Tibial nerve (tissue), 4 donors: ENCODE data around the gene FAM241A. TPM values are rescaled to one million over a fixed set of nuclear protein-coding genes. Genes with fewer than 3 reads are reported as not detected.
"Not testable (repeated sequence)": the region's sequence is repeated elsewhere in the genome, so short reads cannot be mapped to it uniquely, and the experiment has no call there.

ENCODE experiments used
- DNase-seq, 2 donors: peaks; one replicate each; pipeline ENCODE4 v3.0.0-alpha.2; 2019; ENCODE audit warnings: low spot score in 2 of 2
- H3K27ac ChIP-seq, 4 donors: fragments of 200-600 bp; sonication (generic) in 3 of 4; one replicate each; pipeline ENCODE4 v1.5.1; 2017 to 2019; ENCODE audit warnings: mild to moderate bottlenecking in 1 of 4
- H3K27me3 ChIP-seq, 2 donors: fragments of 200-600 bp; sonication (generic) in 1 of 2; one replicate each; pipeline versions ENCODE4 v1.5.1 to v1.6.0; 2017 to 2019
- H3K36me3 ChIP-seq, 3 donors: fragments of 200-600 bp; sonication (generic); one replicate each; pipeline ENCODE4 v1.5.1; 2018 to 2019
- H3K4me1 ChIP-seq, 4 donors: fragments of 200-600 bp; sonication (generic) in 3 of 4; one replicate each; pipeline ENCODE4 v1.5.1; 2017 to 2019
- H3K4me3 ChIP-seq, 4 donors: fragments of 200-600 bp; sonication (generic) in 3 of 4; one replicate each; pipeline ENCODE4 v1.5.1; 2017 to 2019; ENCODE audit warnings: mild to moderate bottlenecking in 1 of 4, moderate library complexity in 1 of 4
- H3K9me3 ChIP-seq, 4 donors: fragments of 200-600 bp; sonication (generic) in 3 of 4; one replicate each; pipeline ENCODE4 v1.5.1; 2017 to 2019
- EP300 ChIP-seq, 2 donors: sonication (generic); formaldehyde crosslinking; IDR thresholded peaks; one replicate each; pipeline ENCODE4 v1.6.1; 2017; ENCODE audit warnings: antibody characterized with exemption in 2 of 2, mild to moderate bottlenecking in 1 of 2
- POLR2A ChIP-seq, 2 donors: fragments of 450-650 bp; IDR thresholded peaks; one replicate each; pipeline ENCODE4 v1.6.1; 2017; ENCODE audit warnings: antibody characterized with exemption in 2 of 2, mild to moderate bottlenecking in 2 of 2, moderate library complexity in 2 of 2
- WGBS, 2 donors: methylation state at CpG; one replicate each; pipeline ENCODE4 v1.1.5; 2018; 5-methylcytosine and 5-hydroxymethylcytosine counted together
- total RNA-seq, 4 donors: library from RNA; depleted of rRNA; stranded (reverse); fragments of >200 nt; gene quantifications; one replicate each; pipeline ENCODE4 v1.1.0, GENCODE V29; 2016
- TF ChIP-seq, protein P1 (sequence below), 5 experiments: fragments of 200-600 bp in 3 of 5; fragments of 450-650 bp in 2 of 5; sonication (generic) in 3 of 5; IDR thresholded peaks; one replicate each; pipeline ENCODE4 v1.5.1; 2016 to 2019; ENCODE audit warnings: antibody characterized with exemption in 5 of 5, mild to moderate bottlenecking in 3 of 5, moderate library complexity in 2 of 5

Gene FAM241A
- total RNA-seq, 4 donors from 2014 or later, result 2.4 to 4.8 (median 2.9) TPM

DNA sequence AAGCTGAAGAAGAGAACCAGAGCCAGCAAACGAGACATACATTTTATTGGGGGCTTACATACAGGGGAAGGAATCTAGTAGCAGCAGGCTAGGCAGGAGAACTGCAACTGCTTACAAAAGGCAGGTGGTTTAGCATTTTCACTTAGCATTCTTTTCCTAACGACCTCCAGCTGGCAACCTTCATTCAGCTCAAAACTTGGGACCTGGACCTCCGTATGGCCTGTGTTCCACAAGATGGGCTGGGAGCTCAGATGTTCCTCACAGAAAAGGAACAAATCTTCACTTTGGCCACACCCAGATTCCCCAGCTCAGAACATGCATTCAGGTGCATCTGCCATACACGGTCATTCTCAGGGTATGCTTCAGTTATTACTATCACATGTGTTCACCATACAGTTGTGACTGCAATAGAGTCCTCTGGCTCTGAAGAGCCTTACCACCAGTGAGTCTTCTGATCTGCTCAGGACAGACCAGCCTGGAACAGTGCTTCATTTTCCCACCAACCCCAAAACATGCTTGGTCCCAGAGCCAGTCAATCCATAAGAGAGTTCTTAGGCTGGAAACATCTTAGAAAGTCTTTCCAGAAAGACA, 56.8 kb downstream of the FAM241A start:
- no peak for DNase-seq
- H3K27me3 ChIP-seq, result no peaks in the 10 kb centered on the region
- no peaks in the 10 kb centered on the region for H3K9me3 ChIP-seq
- H3K4me3 ChIP-seq, result no peak overlapping the region
- 58% methylated on average over 4 of the region's 4 CpGs for WGBS, 2 donors
- no peak overlapping the region for H3K27ac ChIP-seq
- no peaks in the 10 kb centered on the region for H3K36me3 ChIP-seq
- H3K4me1 ChIP-seq, result no peaks in the 10 kb centered on the region
- no peak for TF ChIP-seq EP300 (IDR thresholded peaks at IDR 0.05)
- TF ChIP-seq, protein P1, sequence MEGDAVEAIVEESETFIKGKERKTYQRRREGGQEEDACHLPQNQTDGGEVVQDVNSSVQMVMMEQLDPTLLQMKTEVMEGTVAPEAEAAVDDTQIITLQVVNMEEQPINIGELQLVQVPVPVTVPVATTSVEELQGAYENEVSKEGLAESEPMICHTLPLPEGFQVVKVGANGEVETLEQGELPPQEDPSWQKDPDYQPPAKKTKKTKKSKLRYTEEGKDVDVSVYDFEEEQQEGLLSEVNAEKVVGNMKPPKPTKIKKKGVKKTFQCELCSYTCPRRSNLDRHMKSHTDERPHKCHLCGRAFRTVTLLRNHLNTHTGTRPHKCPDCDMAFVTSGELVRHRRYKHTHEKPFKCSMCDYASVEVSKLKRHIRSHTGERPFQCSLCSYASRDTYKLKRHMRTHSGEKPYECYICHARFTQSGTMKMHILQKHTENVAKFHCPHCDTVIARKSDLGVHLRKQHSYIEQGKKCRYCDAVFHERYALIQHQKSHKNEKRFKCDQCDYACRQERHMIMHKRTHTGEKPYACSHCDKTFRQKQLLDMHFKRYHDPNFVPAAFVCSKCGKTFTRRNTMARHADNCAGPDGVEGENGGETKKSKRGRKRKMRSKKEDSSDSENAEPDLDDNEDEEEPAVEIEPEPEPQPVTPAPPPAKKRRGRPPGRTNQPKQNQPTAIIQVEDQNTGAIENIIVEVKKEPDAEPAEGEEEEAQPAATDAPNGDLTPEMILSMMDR (IDR thresholded peaks at IDR 0.05), result no peak
- TF ChIP-seq POLR2A (IDR thresholded peaks at IDR 0.05), result no peak

DNA sequence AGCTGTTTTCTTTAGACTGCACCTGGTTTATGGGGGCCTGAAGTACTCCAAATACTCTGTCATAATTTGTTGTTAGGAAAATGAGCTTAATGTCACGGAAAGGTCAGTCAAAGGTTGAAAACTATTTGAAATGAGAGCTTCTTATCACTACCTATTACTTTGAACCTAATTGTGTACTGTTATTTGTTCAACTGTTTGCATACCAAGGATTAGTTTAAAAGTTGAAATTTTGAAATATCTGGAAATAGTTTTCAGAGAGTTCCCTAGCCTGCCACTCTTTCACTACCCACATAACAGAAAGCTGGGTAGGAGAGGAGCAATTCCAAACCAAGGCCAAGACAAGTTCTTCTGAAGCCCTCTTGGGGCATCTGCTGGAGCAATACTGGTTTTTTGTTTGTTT, 58.3 kb downstream of the FAM241A start:
- TF ChIP-seq POLR2A (IDR thresholded peaks at IDR 0.05), result no peak
- no peak overlapping the region for H3K4me3 ChIP-seq
- WGBS, 2 donors, result 86 to 88% methylated on average over 1 of the region's 1 CpG
- no peaks in the 10 kb centered on the region for H3K36me3 ChIP-seq
- H3K4me1 ChIP-seq, result no peaks in the 10 kb centered on the region
- no peak for DNase-seq
- H3K27ac ChIP-seq, result no peak overlapping the region
- no peaks in the 10 kb centered on the region for H3K9me3 ChIP-seq
- H3K27me3 ChIP-seq, result no peaks in the 10 kb centered on the region

DNA sequence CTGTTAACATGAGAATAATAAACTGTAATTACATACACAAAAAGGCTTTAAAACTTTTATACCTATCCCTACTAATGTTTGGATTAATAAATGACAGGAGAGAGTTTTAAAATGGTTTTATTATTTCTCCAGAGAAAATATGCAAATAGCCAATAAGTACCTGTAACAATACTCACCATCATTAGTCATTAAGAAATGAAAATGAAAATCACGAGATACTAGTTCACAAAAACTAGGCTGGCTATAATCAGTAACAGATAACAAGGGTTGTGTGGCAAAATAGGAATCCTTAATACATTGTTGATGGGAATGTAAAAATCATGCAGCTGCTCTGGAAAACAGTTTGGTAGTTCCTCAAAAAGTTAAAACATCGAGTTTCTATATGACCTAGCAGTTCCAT, 61.2 kb downstream of the FAM241A start:
- H3K9me3 ChIP-seq, result no peaks in the 10 kb centered on the region
- 73 to 74% methylated on average over 2 of the region's 2 CpGs for WGBS, 2 donors
- H3K27me3 ChIP-seq, result no peaks in the 10 kb centered on the region
- H3K36me3 ChIP-seq, result no peaks in the 10 kb centered on the region
- TF ChIP-seq, protein P1 (IDR thresholded peaks at IDR 0.05), result no peak
- TF ChIP-seq EP300 (IDR thresholded peaks at IDR 0.05) (no peak), POLR2A (IDR thresholded peaks at IDR 0.05) (no peak)
- no peaks in the 10 kb centered on the region for H3K4me1 ChIP-seq
- no peak overlapping the region for H3K4me3 ChIP-seq
- H3K27ac ChIP-seq, result no peak overlapping the region
- DNase-seq, result no peak

DNA sequence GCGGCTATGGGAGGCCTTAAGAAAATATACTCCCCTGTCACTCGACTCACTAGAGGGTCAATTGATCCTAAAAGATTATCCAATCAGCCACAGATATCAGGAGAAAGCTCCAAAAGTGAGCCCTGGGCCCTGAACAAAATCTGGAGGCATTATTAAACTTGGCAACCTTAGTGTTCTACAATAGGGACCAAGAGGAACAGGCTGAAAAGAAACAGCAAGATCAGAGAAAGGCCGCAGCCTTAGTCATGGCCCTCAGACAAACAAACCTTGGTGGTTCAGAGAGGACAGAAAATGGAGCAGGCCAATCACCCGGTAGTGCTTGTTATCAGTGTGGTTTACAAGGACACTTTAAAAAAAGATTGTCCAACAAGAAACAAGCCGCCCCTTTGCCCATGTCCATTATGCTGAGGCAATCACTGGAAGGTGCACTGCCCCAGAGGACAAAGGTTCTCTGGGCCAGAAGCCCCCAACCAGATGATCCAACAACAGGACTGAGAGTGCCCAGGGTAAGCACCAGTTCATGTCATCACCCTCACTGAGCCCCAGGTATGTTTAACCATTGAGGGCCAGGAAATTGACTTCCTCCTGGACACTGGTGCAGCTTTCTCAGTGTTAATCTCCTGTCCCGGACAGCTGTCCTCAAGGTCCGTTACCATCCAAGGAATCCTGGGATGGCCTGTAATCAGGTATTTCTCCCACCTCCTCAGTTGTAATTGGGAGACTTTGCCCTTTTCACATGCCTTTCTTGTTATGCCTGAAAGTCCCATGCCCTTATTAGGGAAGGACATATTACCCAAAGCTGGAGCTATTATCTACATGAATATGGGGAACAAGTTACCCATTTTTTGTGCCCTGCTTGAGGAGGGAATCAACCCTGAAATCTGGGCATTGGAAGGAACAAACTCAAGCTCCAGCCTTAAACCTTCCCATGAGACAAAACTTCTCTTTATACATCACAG, 63.2 kb downstream of the FAM241A start:
- not testable (repeated sequence) for H3K9me3 ChIP-seq, H3K27ac ChIP-seq, H3K27me3 ChIP-seq, H3K4me3 ChIP-seq, H3K4me1 ChIP-seq, H3K36me3 ChIP-seq, DNase-seq
- WGBS, 2 donors, result 71 to 84% methylated on average over 7 of the region's 7 CpGs

DNA sequence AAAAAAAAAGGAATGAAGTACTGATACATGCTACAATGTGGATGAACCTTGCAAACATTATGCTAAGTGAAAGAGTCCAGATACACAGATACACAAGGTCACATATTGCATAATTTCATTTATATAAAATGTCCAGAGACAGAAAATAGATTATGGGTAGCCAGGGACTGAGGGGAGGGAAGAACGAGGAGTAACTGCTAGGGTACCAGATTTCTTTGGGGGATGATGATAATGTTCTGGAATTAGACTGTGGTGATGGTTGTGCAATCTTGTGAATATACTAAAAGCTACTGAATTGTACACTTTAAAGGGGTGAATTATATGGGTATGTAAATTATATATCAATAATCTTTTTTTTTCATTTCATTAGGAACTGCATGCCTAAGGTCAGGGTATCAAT, 65.5 kb downstream of the FAM241A start:
- TF ChIP-seq POLR2A (IDR thresholded peaks at IDR 0.05) (no peak), EP300 (IDR thresholded peaks at IDR 0.05) (no peak)
- TF ChIP-seq, protein P1 (IDR thresholded peaks at IDR 0.05), result no peak
- no peak for DNase-seq
- Histone ChIP-seq H3K4me1 (no peaks in the 10 kb centered on the region), H3K36me3 (no peaks in the 10 kb centered on the region), H3K27me3 (no peaks in the 10 kb centered on the region), H3K9me3 (no peaks in the 10 kb centered on the region), H3K4me3 (no peak overlapping the region), H3K27ac (no peak overlapping the region)
- 74 to 78% methylated on average over 1 of the region's 1 CpG for WGBS, 2 donors

DNA sequence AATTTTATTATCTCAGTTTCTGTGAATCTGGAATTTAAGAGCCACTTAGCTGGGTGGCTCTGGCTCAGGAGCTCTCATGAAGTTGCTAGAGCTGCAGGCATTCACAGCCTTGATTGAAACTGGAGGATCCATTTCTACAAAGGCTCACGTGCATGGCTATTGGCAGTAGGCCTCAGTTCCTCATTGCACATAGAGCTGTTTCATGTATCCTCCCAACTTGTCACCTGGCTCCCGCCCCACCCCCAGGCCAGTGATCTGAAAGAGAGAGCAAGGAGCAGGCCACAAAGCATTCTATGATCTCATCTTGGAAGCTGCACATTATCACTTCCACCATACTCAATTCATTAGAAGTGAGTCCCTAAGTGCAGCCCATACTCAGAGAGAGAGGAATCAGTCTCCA, 67.8 kb downstream of the FAM241A start:
- Histone ChIP-seq H3K27ac (no peak overlapping the region), H3K27me3 (no peaks in the 10 kb centered on the region), H3K36me3 (no peaks in the 10 kb centered on the region), H3K9me3 (no peaks in the 10 kb centered on the region), H3K4me3 (no peak overlapping the region), H3K4me1 (no peaks in the 10 kb centered on the region)
- DNase-seq, result no peak
- TF ChIP-seq, protein P1 (IDR thresholded peaks at IDR 0.05), result no peak
- no peak for TF ChIP-seq EP300 (IDR thresholded peaks at IDR 0.05)
- no peak for TF ChIP-seq POLR2A (IDR thresholded peaks at IDR 0.05)
- 80 to 86% methylated on average over 2 of the region's 2 CpGs for WGBS, 2 donors
